HepG2 (cell line): Measurements from ENCODE around the gene ENC1. TPM values are rescaled to one million over a fixed set of nuclear protein-coding genes. Genes with fewer than 3 reads are reported as not detected.

ENCODE experiments used
- FOSL1 ChIP-seq: sonication (generic); formaldehyde crosslinking; IDR thresholded peaks from 2 replicates; pipeline ENCODE4 v1.9.0; 2021; ENCODE audit warnings: missing genetic modification reagents, borderline replicate concordance
- FOXO1 ChIP-seq: sonication (generic); formaldehyde crosslinking; IDR thresholded peaks from 2 replicates; pipeline ENCODE4 v1.4.0; 2020; ENCODE audit warnings: missing genetic modification reagents
- HCFC1 ChIP-seq: fragments of 150-350 bp; IDR thresholded peaks from 2 replicates; pipeline ENCODE4 v1.6.1; 2014; ENCODE audit warnings: low read depth, low read length
- HMG20B ChIP-seq: conservative IDR thresholded peaks from 2 replicates; pipeline ENCODE4 v1.6.1; 2016; ENCODE audit warnings: missing genetic modification reagents, missing compliant biosample characterization
- JARID2 ChIP-seq: sonication (generic); formaldehyde crosslinking; IDR thresholded peaks from 2 replicates; pipeline ENCODE4 v1.8.1; 2023; ENCODE audit warnings: missing genetic modification reagents, inconsistent platforms; ENCODE audit not compliant: insufficient replicate concordance
- KDM1A ChIP-seq: IDR thresholded peaks from 2 replicates; pipeline ENCODE4 v1.6.1; 2016; ENCODE audit warnings: missing compliant biosample characterization
- KDM4B ChIP-seq: sonication (generic); formaldehyde crosslinking; IDR thresholded peaks from 2 replicates; pipeline ENCODE4 v1.4.0; 2020; ENCODE audit warnings: missing genetic modification reagents
- MEF2D ChIP-seq: sonication (generic); formaldehyde crosslinking; IDR thresholded peaks from 2 replicates; pipeline ENCODE4 v1.5.1; 2020; ENCODE audit warnings: mild to moderate bottlenecking, missing genetic modification reagents
- MEIS1 ChIP-seq: sonication (generic); formaldehyde crosslinking; IDR thresholded peaks from 2 replicates; pipeline ENCODE4 v1.9.0; 2021; ENCODE audit warnings: mild to moderate bottlenecking, missing genetic modification reagents, moderate library complexity, borderline replicate concordance
- NFIB ChIP-seq: sonication (generic); formaldehyde crosslinking; IDR thresholded peaks from 2 replicates; pipeline ENCODE4 v1.9.0; 2021; ENCODE audit warnings: missing genetic modification reagents, mild to moderate bottlenecking, borderline replicate concordance
- POLR2A ChIP-seq, 2 experiments: IDR thresholded peaks; 2 replicates each; pipeline ENCODE4 v1.6.1; 2011; ENCODE audit warnings: low read depth in 2 of 2, low read length in 2 of 2, mild to moderate bottlenecking in 1 of 2, moderate library complexity in 1 of 2; ENCODE audit not compliant: insufficient read depth in 1 of 2
- SAFB2 ChIP-seq: sonication (generic); formaldehyde crosslinking; IDR thresholded peaks from 2 replicates; pipeline ENCODE4 v1.5.1; 2020; ENCODE audit warnings: missing genetic modification reagents, low read depth, mild to moderate bottlenecking, borderline replicate concordance
- SIX1 ChIP-seq: sonication (generic); formaldehyde crosslinking; IDR thresholded peaks from 2 replicates; pipeline ENCODE4 v1.4.0; 2020; ENCODE audit warnings: missing genetic modification reagents, borderline replicate concordance
- SNRNP70 ChIP-seq: fragments of 200-400 bp; formaldehyde crosslinking; IDR thresholded peaks from 2 replicates; pipeline ENCODE4 v1.6.1; 2017; ENCODE audit warnings: mild to moderate bottlenecking, low read depth, low read length, moderate library complexity
- TEAD2 ChIP-seq: sonication (generic); formaldehyde crosslinking; IDR thresholded peaks from 2 replicates; pipeline ENCODE4 v1.9.0; 2021; ENCODE audit warnings: missing genetic modification reagents
- ZFP90 ChIP-seq: sonication (generic); formaldehyde crosslinking; IDR thresholded peaks from 2 replicates; pipeline ENCODE4 v1.8.0; 2022; ENCODE audit warnings: missing genetic modification reagents, mild to moderate bottlenecking, inconsistent platforms, borderline replicate concordance
- ZMYM3 ChIP-seq: sonication (generic); formaldehyde crosslinking; IDR thresholded peaks from 2 replicates; pipeline ENCODE4 v1.5.1; 2020; ENCODE audit warnings: mild to moderate bottlenecking, missing genetic modification reagents
- ZNF274 ChIP-seq: sonication (generic); formaldehyde crosslinking; IDR thresholded peaks from 2 replicates; pipeline ENCODE4 v1.5.1; 2020; ENCODE audit warnings: mild to moderate bottlenecking, missing genetic modification reagents
- ZNF350 ChIP-seq: sonication (generic); formaldehyde crosslinking; IDR thresholded peaks from 2 replicates; pipeline ENCODE4 v1.4.0; 2020; ENCODE audit warnings: mild to moderate bottlenecking, low read depth, missing genetic modification reagents, borderline replicate concordance
- ZSCAN29 ChIP-seq: sonication (generic); formaldehyde crosslinking; conservative IDR thresholded peaks from 2 replicates; pipeline ENCODE4 v1.4.0; 2020; ENCODE audit warnings: mild to moderate bottlenecking, missing genetic modification reagents
- polyA plus RNA-seq, 8 experiments: library from polyadenylated mRNA; depleted of rRNA in 3 of 8; stranded (reverse) in 7 of 8; unstranded in 1 of 8; fragments of >200 nt; fragmentation: Illumina TruSeq in 4 of 8; extraction: Trizol in 4 of 8; gene quantifications; 2 replicates each; pipeline versions ENCODE4 v1.2.1 to v1.2.3, GENCODE V29; 2011 to 2016; ENCODE audit warnings: low read depth in 4 of 8, missing spikeins in 1 of 8, mixed read lengths in 1 of 8; ENCODE audit not compliant: insufficient read depth in 1 of 8
- total RNA-seq, 5 experiments: library from RNA; depleted of rRNA; stranded (reverse); fragments of >200 nt; fragmentation: Illumina TruSeq; extraction: Trizol; gene quantifications; 2 replicates each; pipeline ENCODE4 v1.2.3, GENCODE V29; 2016; ENCODE audit warnings: low read depth in 1 of 5
- TF ChIP-seq, protein P1 (sequence below): IDR thresholded peaks from 2 replicates; pipeline ENCODE4 v1.6.1; 2018; ENCODE audit warnings: missing genetic modification reagents
- TF ChIP-seq, protein P2 (sequence below): IDR thresholded peaks from 2 replicates; pipeline ENCODE4 v1.6.1; 2016; ENCODE audit warnings: mild to moderate bottlenecking
- TF ChIP-seq, protein P3 (sequence below): sonication (generic); formaldehyde crosslinking; IDR thresholded peaks from 2 replicates; pipeline ENCODE4 v1.4.0; 2020; ENCODE audit warnings: missing genetic modification reagents, borderline replicate concordance
- TF ChIP-seq, protein P4 (sequence below): sonication (generic); formaldehyde crosslinking; IDR thresholded peaks from 2 replicates; pipeline ENCODE4 v1.4.0; 2020; ENCODE audit warnings: missing genetic modification reagents, mild to moderate bottlenecking, borderline replicate concordance

ENC1 gene
- total and polyA plus RNA-seq, 2 of the 13 experiments (the other 11 are each of a cell fraction or from before 2014, with no cell fraction given) = 63.8 to 64.4 TPM

DNA sequence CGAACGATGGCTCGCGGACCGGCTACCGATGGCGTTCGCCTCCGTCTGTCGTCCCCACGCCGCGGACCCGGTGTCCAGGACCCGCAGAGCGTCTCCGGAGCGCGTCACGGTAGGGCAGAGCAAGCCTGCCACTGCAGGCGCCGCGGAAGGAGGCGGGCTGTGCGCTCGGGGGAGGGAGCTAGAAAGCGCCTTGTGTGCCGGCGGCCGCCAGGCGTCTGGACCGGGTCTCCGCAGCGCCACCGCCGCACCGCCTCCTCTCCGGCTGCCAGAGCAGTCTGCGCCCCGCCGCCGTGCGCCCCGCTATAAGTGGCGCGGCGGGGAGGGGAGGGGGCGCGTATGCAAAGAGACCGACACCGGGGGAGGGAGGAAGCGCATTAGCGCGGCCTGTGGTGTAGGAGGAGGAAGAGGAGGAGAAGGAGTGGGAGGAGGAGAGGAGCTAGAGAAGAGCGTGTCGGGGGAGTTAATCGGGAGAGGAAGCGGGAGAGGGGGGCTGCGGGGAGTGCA lies at the start of gene ENC1 (continued):
- TF ChIP-seq ZNF274 (0 out of 2 replicates have a peak, but pooled peaks have one; percentile 66), FOXO1 (CRISPR knock-in tag) (peak; percentile 88), SNRNP70 (no peak), MEIS1 (CRISPR knock-in tag) (peak; percentile 86), ZNF350 (CRISPR knock-in tag) (peak; percentile 83), ZMYM3 (CRISPR knock-in tag) (0 out of 2 replicates have a peak, but pooled peaks have one; percentile 3), FOSL1 (CRISPR knock-in tag) (no peak), MEF2D (CRISPR knock-in tag) (no peak), HCFC1 (no peak), SAFB2 (CRISPR knock-in tag) (peak; percentile 87; the same call in 1 of the 2 replicates), ZFP90 (CRISPR knock-in tag) (peak; percentile 51), SIX1 (CRISPR knock-in tag) (0 out of 2 replicates have a peak, but pooled peaks have one; percentile 16), KDM4B (peak; percentile 54; the same call in 1 of the 2 replicates), NFIB (no peak), ZSCAN29 (CRISPR knock-in tag) (no peak), KDM1A (CRISPR knock-in tag) (no peak), JARID2 (CRISPR knock-in tag) (no peak), TEAD2 (no peak), POLR2A (IDR thresholded peaks at IDR 0.05; ENCODE audit: insufficient read depth in 1 of 2, low read depth in 2 of 2, low read length in 2 of 2) (peak in 1 of 2 experiments; percentile 98; a peak in 2 of 4 replicates), HMG20B (0 out of 2 replicates have a peak, but pooled peaks have one; percentile 31)
- TF ChIP-seq, protein P1, sequence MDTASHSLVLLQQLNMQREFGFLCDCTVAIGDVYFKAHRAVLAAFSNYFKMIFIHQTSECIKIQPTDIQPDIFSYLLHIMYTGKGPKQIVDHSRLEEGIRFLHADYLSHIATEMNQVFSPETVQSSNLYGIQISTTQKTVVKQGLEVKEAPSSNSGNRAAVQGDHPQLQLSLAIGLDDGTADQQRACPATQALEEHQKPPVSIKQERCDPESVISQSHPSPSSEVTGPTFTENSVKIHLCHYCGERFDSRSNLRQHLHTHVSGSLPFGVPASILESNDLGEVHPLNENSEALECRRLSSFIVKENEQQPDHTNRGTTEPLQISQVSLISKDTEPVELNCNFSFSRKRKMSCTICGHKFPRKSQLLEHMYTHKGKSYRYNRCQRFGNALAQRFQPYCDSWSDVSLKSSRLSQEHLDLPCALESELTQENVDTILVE (CRISPR knock-in tag) = peak; percentile 57; the same call in 1 of the 2 replicates
- TF ChIP-seq, protein P2, sequence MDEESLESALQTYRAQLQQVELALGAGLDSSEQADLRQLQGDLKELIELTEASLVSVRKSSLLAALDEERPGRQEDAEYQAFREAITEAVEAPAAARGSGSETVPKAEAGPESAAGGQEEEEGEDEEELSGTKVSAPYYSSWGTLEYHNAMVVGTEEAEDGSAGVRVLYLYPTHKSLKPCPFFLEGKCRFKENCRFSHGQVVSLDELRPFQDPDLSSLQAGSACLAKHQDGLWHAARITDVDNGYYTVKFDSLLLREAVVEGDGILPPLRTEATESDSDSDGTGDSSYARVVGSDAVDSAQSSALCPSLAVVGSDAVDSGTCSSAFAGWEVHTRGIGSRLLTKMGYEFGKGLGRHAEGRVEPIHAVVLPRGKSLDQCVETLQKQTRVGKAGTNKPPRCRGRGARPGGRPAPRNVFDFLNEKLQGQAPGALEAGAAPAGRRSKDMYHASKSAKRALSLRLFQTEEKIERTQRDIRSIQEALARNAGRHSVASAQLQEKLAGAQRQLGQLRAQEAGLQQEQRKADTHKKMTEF (CRISPR knock-in tag) = peak; percentile 79
- TF ChIP-seq, protein P3, sequence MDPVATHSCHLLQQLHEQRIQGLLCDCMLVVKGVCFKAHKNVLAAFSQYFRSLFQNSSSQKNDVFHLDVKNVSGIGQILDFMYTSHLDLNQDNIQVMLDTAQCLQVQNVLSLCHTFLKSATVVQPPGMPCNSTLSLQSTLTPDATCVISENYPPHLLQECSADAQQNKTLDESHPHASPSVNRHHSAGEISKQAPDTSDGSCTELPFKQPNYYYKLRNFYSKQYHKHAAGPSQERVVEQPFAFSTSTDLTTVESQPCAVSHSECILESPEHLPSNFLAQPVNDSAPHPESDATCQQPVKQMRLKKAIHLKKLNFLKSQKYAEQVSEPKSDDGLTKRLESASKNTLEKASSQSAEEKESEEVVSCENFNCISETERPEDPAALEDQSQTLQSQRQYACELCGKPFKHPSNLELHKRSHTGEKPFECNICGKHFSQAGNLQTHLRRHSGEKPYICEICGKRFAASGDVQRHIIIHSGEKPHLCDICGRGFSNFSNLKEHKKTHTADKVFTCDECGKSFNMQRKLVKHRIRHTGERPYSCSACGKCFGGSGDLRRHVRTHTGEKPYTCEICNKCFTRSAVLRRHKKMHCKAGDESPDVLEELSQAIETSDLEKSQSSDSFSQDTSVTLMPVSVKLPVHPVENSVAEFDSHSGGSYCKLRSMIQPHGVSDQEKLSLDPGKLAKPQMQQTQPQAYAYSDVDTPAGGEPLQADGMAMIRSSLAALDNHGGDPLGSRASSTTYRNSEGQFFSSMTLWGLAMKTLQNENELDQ = no peak
- TF ChIP-seq, protein P4, sequence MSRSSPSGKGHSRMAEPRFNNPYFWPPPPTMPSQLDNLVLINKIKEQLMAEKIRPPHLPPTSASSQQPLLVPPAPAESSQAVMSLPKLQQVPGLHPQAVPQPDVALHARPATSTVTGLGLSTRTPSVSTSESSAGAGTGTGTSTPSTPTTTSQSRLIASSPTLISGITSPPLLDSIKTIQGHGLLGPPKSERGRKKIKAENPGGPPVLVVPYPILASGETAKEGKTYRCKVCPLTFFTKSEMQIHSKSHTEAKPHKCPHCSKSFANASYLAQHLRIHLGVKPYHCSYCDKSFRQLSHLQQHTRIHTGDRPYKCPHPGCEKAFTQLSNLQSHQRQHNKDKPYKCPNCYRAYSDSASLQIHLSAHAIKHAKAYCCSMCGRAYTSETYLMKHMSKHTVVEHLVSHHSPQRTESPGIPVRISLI (CRISPR knock-in tag) = peak; percentile 59
